Activated T-cell treated with anti-CD3 and anti-CD28 coated beads for 1 hour (primary cell): Measurements from ENCODE around the gene HADHB.
A peak's percentile ranks its signal among the peaks of the same experiment; 100 is the strongest.
"Not testable (repeated sequence)": the region's sequence is repeated elsewhere in the genome, so short reads cannot be mapped to it uniquely, and the experiment has no call there.

Experiments used
- DNase-seq: peaks from one replicate; pipeline ENCODE4 v3.0.0-alpha.2; 2020; ENCODE audit warnings: low read depth

The HADHB gene

GRCh38 chr2:26245231-26245732 lies 543 bp downstream of the HADHB start:
- DNase-seq = peak; percentile 47

DNA sequence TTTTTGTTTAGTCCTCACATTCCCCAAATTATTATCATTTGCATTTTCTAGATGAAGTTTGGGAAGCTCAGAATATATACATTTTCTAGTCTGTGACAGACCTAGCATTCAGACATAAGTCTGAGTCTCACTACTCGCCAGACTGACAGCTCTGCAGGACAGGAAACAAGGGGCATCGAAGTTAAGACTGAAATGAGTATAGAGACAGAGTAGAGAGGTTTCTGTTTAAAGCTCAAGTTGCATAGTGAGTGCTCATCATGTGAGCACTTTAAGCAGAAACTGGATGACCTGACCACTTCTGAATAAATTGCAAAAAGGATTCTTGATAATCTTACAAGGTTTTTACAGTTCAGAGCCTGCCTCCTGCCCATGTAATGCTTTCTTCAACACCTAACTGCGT lies 1.1 kb downstream of the HADHB start:
- no peak for DNase-seq

GRCh38 chr2:26246818-26247217 lies 2.1 kb downstream of the HADHB start:
- DNase-seq = no peak

GRCh38 chr2:26249625-26250024 lies 4.9 kb downstream of the HADHB start:
- DNase-seq = no peak

- DNase-seq = no peak
These were observed 7.2 kb downstream of the HADHB start for GRCh38 chr2:26251893-26252292.

DNA sequence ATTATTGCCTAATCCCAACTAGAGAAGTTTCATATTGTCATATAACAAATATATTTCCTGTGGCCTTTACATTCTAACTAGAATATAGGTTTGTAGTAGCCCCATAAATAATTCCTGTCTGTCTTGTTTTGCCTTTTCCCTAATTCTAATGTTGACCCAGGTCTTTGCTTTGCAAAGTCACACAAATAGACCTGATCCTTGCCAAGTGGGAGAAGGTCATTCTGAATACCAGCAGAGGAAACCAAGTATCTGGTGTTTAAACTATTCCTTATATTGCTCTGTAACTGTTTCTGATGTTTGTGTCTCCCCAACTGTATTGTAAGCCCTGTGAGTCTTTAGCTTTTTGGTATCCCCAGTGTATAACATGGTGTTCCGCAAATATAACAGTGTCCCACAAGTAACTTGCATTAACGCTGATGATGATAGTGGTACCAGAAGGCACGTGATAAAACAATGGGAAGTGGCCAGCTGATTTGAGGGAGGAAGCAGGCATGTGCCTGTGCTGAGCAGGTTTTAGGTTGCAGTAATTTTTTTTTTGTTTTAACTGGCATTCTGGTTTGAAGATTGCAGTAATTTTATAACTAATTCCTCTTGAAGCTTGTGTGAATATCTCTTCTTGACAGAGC lies 11.1 kb downstream of the HADHB start:
- no peak for DNase-seq

DNA sequence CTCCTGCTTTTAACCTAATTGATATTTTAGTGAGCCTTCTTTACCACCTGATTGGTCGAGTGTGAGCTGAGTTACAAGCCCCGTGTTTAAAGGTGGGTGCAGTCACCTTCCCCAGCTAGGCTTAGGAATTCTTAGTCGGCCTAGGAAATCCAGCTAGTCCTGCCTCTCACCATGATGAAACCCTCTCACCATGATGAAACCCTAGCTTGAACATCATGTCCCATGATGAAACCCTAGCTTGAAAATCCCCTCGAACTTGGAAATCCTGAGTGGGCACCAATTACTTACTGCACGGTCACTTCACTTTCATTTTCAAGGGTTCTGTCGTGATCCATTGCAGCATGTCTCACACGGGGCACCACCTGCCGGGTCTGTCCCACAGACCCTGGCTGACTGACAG lies 14.1 kb downstream of the HADHB start:
- not testable (repeated sequence) for DNase-seq

DNA sequence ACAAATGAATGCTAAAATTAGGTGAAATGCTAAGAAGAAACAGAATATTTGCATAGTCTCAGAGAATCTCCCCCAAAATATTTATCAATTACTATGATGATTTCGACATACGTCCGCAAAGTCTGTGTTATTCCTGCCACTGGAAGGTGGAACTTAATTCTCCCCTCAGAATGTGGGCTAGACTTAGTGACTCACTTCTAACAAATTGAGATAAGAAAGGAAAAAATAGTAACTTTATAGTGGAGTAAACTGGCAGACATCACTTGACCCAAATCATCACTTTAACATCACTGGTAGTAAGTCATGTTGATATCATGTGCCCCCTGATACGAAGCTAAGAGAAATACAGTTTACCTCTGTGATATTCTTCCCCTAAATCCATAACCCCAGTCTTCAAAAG lies 23.5 kb downstream of the HADHB start:
- DNase-seq = no peak

- not testable (repeated sequence) for DNase-seq
These were observed 24.1 kb downstream of the HADHB start for GRCh38 chr2:26268670-26269385.

GRCh38 chr2:26269571-26270158 lies 24.9 kb downstream of the HADHB start:
- DNase-seq = no peak

DNA sequence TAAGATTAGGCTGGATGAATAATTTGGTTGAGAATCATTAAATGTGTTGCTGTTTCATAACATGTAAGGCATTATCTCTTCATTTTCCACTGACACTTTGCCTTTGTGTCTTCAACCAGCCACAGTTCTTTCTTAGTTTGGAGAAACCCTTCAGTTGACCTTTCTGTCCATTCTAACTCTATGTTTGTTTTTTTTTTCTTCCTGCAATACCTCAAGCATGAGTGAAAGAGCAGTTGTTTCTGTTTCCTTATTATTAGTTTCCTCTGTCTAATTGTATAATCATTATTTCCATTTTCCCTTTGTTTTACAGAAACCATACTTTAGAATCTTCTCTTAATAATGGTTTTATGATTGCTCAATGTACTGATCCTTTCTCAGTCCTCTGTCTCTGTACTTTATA lies 25.6 kb downstream of the HADHB start:
- no peak for DNase-seq

- DNase-seq = no peak
These were observed 28.8 kb downstream of the HADHB start for GRCh38 chr2:26273501-26273900.

GRCh38 chr2:26274058-26274613 lies 29.4 kb downstream of the HADHB start:
- DNase-seq = no peak

DNA sequence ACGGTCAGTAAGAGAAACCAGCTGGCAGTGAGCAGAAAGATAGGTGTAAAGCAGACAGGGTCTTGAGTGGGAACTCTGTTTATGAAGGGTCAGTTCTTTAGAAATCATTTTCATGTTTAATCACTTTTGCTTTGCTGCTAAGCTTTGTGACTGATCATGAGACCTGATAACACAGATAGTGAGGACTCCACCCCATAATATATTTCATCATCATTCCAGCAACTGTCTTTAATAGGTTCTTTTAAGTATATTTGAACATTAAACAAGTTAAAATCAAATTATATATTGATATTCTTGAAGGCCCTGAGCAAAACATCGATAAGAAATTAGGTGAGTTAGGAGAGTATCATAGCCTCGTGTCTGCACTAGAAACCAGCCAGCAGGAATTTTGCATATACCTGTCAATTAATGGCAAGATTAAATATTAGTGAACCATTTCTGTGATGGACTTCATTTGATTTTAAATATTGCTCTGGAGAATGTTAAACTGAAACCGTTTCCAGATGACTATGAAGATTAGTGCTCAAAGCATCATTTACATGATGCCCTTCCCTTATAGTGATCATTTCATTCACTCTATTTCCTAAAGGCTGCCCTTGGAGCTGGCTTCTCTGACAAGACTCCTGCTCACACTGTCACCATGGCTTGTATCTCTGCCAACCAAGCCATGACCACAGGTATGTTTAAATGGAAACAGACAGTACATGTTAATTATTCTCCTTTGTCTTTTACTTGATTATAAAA lies 31.9 kb downstream of the HADHB start:
- DNase-seq = no peak

DNA sequence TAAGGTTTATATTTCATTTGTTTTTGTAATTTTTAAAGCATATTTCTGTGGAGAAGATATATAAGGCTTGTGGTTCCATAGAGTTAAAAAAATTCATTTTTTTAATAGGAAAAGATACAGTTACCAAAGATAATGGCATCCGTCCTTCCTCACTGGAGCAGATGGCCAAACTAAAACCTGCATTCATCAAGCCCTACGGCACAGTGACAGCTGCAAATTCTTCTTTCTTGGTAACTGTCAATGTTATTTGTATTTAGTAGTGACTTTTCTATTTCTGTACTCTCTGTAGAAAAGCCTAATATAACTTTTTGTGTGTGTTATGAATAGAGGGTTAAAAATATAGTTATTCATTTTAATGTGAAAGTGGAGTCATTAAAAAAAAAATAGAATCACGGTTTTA lies 35.1 kb downstream of the HADHB start:
- DNase-seq = no peak

DNA sequence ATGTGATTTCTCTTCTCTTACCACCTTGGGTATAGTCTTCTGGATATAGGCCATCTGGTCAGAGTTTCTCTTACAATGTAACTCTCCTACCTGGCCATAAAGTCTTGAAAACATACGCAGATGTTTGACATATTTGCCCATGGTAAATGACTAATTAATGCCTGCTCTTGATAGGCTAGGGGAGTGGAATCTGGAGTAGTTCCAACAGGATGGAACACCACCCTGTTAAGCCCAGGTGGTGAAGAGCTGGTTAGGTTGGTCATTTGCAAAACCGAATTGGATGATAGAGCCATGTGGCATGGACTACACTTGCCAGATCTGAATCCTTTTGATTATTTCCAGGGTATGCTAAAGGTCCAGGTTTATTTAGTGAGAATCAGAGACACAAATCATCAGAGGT lies 36.5 kb downstream of the HADHB start:
- no peak for DNase-seq

DNA sequence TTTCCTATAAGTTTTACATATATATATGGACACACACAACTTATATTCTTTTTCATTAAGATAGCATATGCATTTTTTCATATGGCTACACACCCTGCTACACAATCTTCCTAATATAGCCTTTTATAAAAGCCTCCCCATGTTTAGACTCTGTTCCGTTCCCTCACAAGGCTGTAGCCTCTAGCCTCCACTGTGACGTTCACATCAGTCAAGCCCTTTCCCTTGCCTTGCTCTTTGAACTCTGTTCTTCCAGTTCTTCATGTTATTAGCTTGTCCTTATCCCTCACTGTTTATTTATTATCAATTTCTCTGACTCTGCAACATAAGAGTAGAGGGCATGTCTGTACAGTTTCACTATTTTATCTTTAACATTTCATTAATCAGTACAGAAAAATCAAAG lies 38.9 kb downstream of the HADHB start:
- DNase-seq = no peak

GRCh38 chr2:26284132-26284531 lies 39.4 kb downstream of the HADHB start:
- DNase-seq = no peak

DNA sequence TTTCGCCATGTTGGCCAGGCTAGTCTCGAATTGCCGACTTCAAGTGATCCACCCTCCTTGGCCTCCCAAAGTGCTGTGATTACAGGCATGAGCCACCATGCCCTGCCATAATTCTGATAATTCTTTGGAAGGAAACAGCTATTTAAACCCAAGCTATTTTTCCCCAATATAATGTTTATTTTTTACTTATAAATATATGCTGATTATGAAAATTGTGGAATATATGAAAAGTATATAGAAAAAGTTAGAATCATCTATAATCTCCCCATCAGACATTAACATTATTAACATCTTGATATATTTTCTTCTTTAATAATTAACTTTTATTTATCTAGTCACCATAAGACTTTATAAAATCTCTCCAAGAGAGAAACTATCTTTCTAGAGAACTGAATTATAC lies 41.2 kb downstream of the HADHB start:
- DNase-seq = no peak

DNA sequence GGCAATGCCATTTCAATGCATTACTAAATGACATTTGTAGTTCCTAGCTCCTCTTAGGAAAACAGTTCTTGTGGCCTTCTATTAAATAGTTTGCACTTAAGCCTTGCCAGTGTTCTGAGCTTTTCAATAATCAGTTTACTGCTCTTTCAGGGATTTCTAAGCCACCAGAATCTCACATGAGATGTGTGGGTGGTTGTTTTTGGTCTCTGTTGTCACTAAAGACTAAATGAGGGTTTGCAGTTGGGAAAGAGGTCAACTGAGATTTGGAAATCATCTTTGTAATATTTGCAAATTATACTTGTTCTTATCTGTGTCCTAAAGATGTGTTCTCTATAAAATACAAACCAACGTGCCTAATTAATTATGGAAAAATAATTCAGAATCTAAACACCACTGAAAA lies 45.3 kb downstream of the HADHB start:
- no peak for DNase-seq

DNA sequence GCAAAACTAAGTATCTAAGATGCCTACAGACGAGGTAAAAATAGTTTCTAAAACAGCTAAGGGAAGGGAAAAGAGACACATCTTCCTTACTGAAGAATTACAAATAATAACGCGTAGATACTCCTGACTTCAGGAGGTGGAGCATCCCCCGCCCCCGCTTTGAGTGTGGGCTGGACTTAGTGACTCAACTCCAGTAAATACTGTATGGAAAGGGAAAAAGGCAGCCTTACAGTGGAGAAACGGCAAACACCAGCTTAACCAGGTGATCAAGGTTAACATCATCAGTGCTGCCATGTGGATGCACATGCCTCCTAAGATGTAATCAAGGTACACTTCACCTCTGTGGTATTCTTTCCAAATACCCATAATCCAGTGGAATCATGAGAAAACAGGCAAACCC lies 47.9 kb downstream of the HADHB start:
- no peak for DNase-seq

- no peak for DNase-seq
These were observed 50.8 kb downstream of the HADHB start for GRCh38 chr2:26295511-26295910.
